ENCODE measurements around the gene PROK1. TPM values are rescaled to one million over a fixed set of nuclear protein-coding genes. Genes with fewer than 3 reads are reported as not detected.

PROK1 gene
- total RNA-seq, 1 experiment from 2014 or later, result not detected

DNA sequence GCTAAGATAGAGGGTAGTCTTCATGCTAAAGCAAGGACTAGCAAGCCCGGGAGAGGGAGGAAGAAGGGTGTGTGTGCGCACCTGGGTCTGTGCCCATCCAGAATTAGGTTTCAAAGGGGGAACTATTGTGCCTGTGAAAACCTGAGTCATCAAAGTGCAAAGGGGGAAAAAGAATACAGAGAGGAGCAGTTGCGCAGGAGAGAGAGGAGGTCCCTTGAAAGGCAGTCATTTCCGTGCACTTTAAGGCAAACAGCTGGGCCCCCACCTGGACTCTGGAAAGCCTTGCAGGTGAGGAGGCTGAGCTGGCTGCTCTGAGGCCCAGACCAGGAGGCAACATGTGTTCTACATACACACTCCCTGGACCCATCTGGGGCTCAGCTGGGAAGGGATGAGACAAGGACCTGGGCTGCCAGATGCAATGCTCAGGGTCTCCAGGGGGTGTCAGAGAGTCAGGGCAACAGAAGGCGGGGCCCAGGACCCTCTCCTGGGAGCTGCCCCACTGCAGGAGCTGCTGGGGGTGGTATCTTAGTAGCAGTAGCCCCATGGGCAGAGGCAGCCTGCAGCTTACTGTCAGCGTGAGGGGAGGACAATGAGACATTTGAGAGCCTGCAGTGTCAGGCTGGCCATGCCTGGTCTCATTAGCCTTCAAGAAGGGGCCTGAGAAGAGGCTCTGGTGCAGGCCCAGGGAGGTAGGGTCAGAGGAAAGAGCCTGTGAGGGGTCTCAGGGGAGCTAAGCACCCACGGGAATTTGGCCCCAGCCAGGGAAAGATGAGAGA is 14.3 kb downstream of the PROK1 start:
- intact Hi-C loops (cut with micrococcal nuclease; ENCODE audit: unreplicated experiment), result loop anchor here (10.0 kb wide), 1 partner anchor 150 kb away; no protein-coding TSS in a partner anchor
- Histone ChIP-seq H3K4me1 (ENCODE audit: insufficient read depth, low read length, poor library complexity, severe bottlenecking) (no peaks in the 10 kb centered on the region), H3K36me3 (ENCODE audit: insufficient read depth, low read length, poor library complexity, severe bottlenecking) (no peaks in the 10 kb centered on the region), H3K27ac (ENCODE audit: low read depth, low read length, poor library complexity, severe bottlenecking) (no peak overlapping the region), H3K9me3 (ENCODE audit: low read depth, low read length, poor library complexity, severe bottlenecking) (no peaks in the 10 kb centered on the region), H3K4me3 (ENCODE audit: low read depth, low read length, poor library complexity, severe bottlenecking) (no peak overlapping the region), H3K27me3 (replicated peaks; ENCODE audit: insufficient read depth, low read depth, low read length, poor library complexity) (no peaks in the 10 kb centered on the region)
- TF ChIP-seq EZH2 (IDR thresholded peaks at IDR 0.05; ENCODE audit: borderline replicate concordance, low read depth, low read length, poor library complexity, severe bottlenecking) (no peak), CTCF (conservative IDR thresholded peaks at IDR 0.05; ENCODE audit: low read depth, low read length) (no peak)
- ChIA-PET POLR2A (ENCODE audit: low non-redundant PET) (no interaction called here), CTCF (no interaction called here)
- BruUV-seq (replicated peaks), result no TSS peak
- no peak for DNase-seq (ENCODE audit: low spot score)

- ChIA-PET CTCF (no interaction called here), POLR2A (ENCODE audit: low non-redundant PET) (no interaction called here)
- BruUV-seq (replicated peaks), result no TSS peak
- TF ChIP-seq CTCF (conservative IDR thresholded peaks at IDR 0.05; ENCODE audit: low read depth, low read length), result no peak
- no peak for TF ChIP-seq EZH2 (IDR thresholded peaks at IDR 0.05; ENCODE audit: borderline replicate concordance, low read depth, low read length, poor library complexity, severe bottlenecking)
- H3K27me3 ChIP-seq (replicated peaks; ENCODE audit: insufficient read depth, low read depth, low read length, poor library complexity), result no peaks in the 10 kb centered on the region
- DNase-seq (ENCODE audit: low spot score), result no peak
- no peak overlapping the region for H3K27ac ChIP-seq (ENCODE audit: low read depth, low read length, poor library complexity, severe bottlenecking)
- intact Hi-C loops (cut with micrococcal nuclease; ENCODE audit: unreplicated experiment), result loop anchor here (10.0 kb wide), 1 partner anchor 151 kb away; no protein-coding TSS in a partner anchor
- no peaks in the 10 kb centered on the region for H3K36me3 ChIP-seq (ENCODE audit: insufficient read depth, low read length, poor library complexity, severe bottlenecking)
- H3K4me1 ChIP-seq (ENCODE audit: insufficient read depth, low read length, poor library complexity, severe bottlenecking), result no peaks in the 10 kb centered on the region
- H3K4me3 ChIP-seq (ENCODE audit: low read depth, low read length, poor library complexity, severe bottlenecking), result no peak overlapping the region
- no peaks in the 10 kb centered on the region for H3K9me3 ChIP-seq (ENCODE audit: low read depth, low read length, poor library complexity, severe bottlenecking)
Observed at GRCh38 chr1:110465814-110466380, 14.9 kb downstream of the PROK1 start.

DNA sequence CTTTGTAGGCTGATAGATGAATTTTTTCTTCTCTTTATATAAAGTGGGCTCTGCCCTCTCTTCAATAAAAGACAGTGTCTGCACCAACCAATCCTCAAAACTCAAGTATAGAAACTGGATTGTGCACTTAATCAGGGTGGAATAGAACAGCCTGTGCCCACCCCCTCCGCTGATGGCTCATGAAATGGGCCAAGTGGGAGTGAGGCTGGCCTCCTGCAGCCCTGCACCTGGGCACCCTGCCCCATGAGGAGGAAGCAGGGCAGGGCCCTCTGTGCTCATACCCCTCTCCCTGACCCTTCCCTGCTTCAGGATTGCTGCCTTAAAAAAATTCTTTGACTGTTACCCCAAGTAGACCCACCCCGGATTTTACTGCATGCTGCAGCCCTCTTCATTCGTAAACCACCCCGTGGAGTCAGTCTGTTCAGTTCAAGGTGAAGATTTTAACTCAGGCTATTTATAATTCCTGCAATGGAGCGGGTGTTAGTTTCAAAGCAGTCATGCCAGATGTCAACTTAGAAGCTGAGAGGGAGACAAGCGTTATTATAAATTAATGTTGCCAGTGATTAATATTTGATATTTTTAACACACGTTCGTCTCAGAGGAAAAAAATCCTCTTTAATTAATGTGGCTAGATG is 15.8 kb downstream of the PROK1 start:
- Histone ChIP-seq H3K4me1 (ENCODE audit: insufficient read depth, low read length, poor library complexity, severe bottlenecking) (no peaks in the 10 kb centered on the region), H3K9me3 (ENCODE audit: low read depth, low read length, poor library complexity, severe bottlenecking) (no peaks in the 10 kb centered on the region), H3K27ac (ENCODE audit: low read depth, low read length, poor library complexity, severe bottlenecking) (no peak overlapping the region), H3K36me3 (ENCODE audit: insufficient read depth, low read length, poor library complexity, severe bottlenecking) (no peaks in the 10 kb centered on the region), H3K27me3 (replicated peaks; ENCODE audit: insufficient read depth, low read depth, low read length, poor library complexity) (no peaks in the 10 kb centered on the region), H3K4me3 (ENCODE audit: low read depth, low read length, poor library complexity, severe bottlenecking) (no peak overlapping the region)
- CTCF ChIA-PET, result no interaction called here
- no TSS peak for BruUV-seq (replicated peaks)
- POLR2A ChIA-PET (ENCODE audit: low non-redundant PET), result no interaction called here
- no peak for DNase-seq (ENCODE audit: low spot score)
- TF ChIP-seq CTCF (conservative IDR thresholded peaks at IDR 0.05; ENCODE audit: low read depth, low read length), result no peak
- no peak for TF ChIP-seq EZH2 (IDR thresholded peaks at IDR 0.05; ENCODE audit: borderline replicate concordance, low read depth, low read length, poor library complexity, severe bottlenecking)
- intact Hi-C loops (cut with micrococcal nuclease; ENCODE audit: unreplicated experiment), result loop anchor here (10.0 kb wide), 1 partner anchor 152 kb away; no protein-coding TSS in a partner anchor

Data from A673 (cell line).